ENCODE measurements around the gene GOLGA8S.
"Not testable (repeated sequence)": the region's sequence is repeated elsewhere in the genome, so short reads cannot be mapped to it uniquely, and the experiment has no call there.

Gene GOLGA8S

GRCh38 chr15:23354448-23354847 is at the start of gene GOLGA8S:
Gene GOLGA8S (plus strand): TSS chr15:23354748. CDS start chr15:23354810, 62 bp downstream.
- not testable (repeated sequence) for DNase-seq (ENCODE audit: low read depth in 1 of 2, low spot score in 1 of 2)

- not testable (repeated sequence) for DNase-seq (ENCODE audit: low read depth in 1 of 2, low spot score in 1 of 2)
Measured at GRCh38 chr15:23304805-23305204, 49.7 kb upstream of the GOLGA8S start.

GRCh38 chr15:23305921-23306320 is 48.6 kb upstream of the GOLGA8S start:
- DNase-seq (ENCODE audit: low read depth in 1 of 2, low spot score in 1 of 2), result not testable (repeated sequence)

GRCh38 chr15:23311233-23311632 is 43.3 kb upstream of the GOLGA8S start:
- not testable (repeated sequence) for DNase-seq (ENCODE audit: low read depth in 1 of 2, low spot score in 1 of 2)

GRCh38 chr15:23334096-23334495 is 20.5 kb upstream of the GOLGA8S start, which contains the start of gene GOLGA6L26:
Gene GOLGA6L26 (minus strand): TSS chr15:23334196. CDS start chr15:23334135, 61 bp downstream.
- DNase-seq (ENCODE audit: low read depth in 1 of 2, low spot score in 1 of 2), result not testable (repeated sequence)

- not testable (repeated sequence) for DNase-seq (ENCODE audit: low read depth in 1 of 2, low spot score in 1 of 2)
Measured at GRCh38 chr15:23362622-23363021, 8.1 kb downstream of the GOLGA8S start.

GRCh38 chr15:23364261-23364660 is 9.7 kb downstream of the GOLGA8S start:
- DNase-seq (ENCODE audit: low read depth in 1 of 2, low spot score in 1 of 2), result not testable (repeated sequence)

GRCh38 chr15:23370578-23370977 is 16.0 kb downstream of the GOLGA8S start:
- no peak for DNase-seq (ENCODE audit: low read depth in 1 of 2, low spot score in 1 of 2)

- not testable (repeated sequence) for DNase-seq (ENCODE audit: low read depth in 1 of 2, low spot score in 1 of 2)
Measured at GRCh38 chr15:23371134-23371533, 16.6 kb downstream of the GOLGA8S start.

GRCh38 chr15:23371868-23372267 is 17.3 kb downstream of the GOLGA8S start:
- DNase-seq (ENCODE audit: low read depth in 1 of 2, low spot score in 1 of 2), result not testable (repeated sequence)

- no peak for DNase-seq (ENCODE audit: low read depth in 1 of 2, low spot score in 1 of 2)
Measured at GRCh38 chr15:23372284-23372683, 17.7 kb downstream of the GOLGA8S start.

GRCh38 chr15:23372891-23373600 is 18.5 kb downstream of the GOLGA8S start:
- not testable (repeated sequence) for DNase-seq (ENCODE audit: low read depth in 1 of 2, low spot score in 1 of 2)

GRCh38 chr15:23374226-23374625 is 19.7 kb downstream of the GOLGA8S start:
- not testable (repeated sequence) for DNase-seq (ENCODE audit: low read depth in 1 of 2, low spot score in 1 of 2)

GRCh38 chr15:23378946-23379345 is 24.4 kb downstream of the GOLGA8S start:
- not testable (repeated sequence) for DNase-seq (ENCODE audit: low read depth in 1 of 2, low spot score in 1 of 2)

- DNase-seq (ENCODE audit: low read depth in 1 of 2, low spot score in 1 of 2), result not testable (repeated sequence)
Measured at GRCh38 chr15:23380700-23381099, 26.2 kb downstream of the GOLGA8S start.

GRCh38 chr15:23381192-23381591 is 26.6 kb downstream of the GOLGA8S start:
- DNase-seq (ENCODE audit: low read depth in 1 of 2, low spot score in 1 of 2), result not testable (repeated sequence)

- no peak for DNase-seq (ENCODE audit: low read depth in 1 of 2, low spot score in 1 of 2)
Measured at GRCh38 chr15:23384371-23384770, 29.8 kb downstream of the GOLGA8S start.

- no peak for DNase-seq (ENCODE audit: low read depth in 1 of 2, low spot score in 1 of 2)
Measured at GRCh38 chr15:23385886-23386430, 31.4 kb downstream of the GOLGA8S start.

- no peak for DNase-seq (ENCODE audit: low read depth in 1 of 2, low spot score in 1 of 2)
Measured at GRCh38 chr15:23387621-23388190, 33.2 kb downstream of the GOLGA8S start.

- no peak for DNase-seq (ENCODE audit: low read depth in 1 of 2, low spot score in 1 of 2)
Measured at GRCh38 chr15:23395030-23395692, 40.6 kb downstream of the GOLGA8S start.

- no peak for DNase-seq (ENCODE audit: low read depth in 1 of 2, low spot score in 1 of 2)
Measured at GRCh38 chr15:23395832-23396231, 41.3 kb downstream of the GOLGA8S start.

- DNase-seq (ENCODE audit: low read depth in 1 of 2, low spot score in 1 of 2), result no peak
Measured at GRCh38 chr15:23397779-23398178, 43.2 kb downstream of the GOLGA8S start.

All from activated CD4-positive, alpha-beta T cell treated with anti-CD3 and anti-CD28 coated beads, Interleukin-2, amount 50 U/mL, for 24 hours (primary cell).